GM10248 (cell line): Measurements from ENCODE around the gene CIAO3.
"Not testable (repeated sequence)": the region's sequence is repeated elsewhere in the genome, so short reads cannot be mapped to it uniquely, and the experiment has no call there.

ENCODE experiments used
- CTCF ChIA-PET: fragments of 300-600 bp; sonication (Branson Sonifier 250); formaldehyde crosslinking; extraction: SDS; loops from one replicate; lab custom pipeline; 2021; ENCODE audit warnings: antibody characterized with exemption; lab: Yijun Ruan, JAX
- POLR2A ChIA-PET: fragments of 350-650 bp; sonication (Branson Sonifier 250); formaldehyde crosslinking; extraction: SDS; loops from one replicate; lab custom pipeline; 2020; ENCODE audit warnings: antibody characterized with exemption; lab: Yijun Ruan, JAX
- DNase-seq: peaks from one replicate; pipeline ENCODE4 v3.0.0; 2012; ENCODE audit errors: extremely low spot score
- CTCF ChIP-seq: IDR thresholded peaks from 2 replicates; pipeline ENCODE4 v1.5.1; 2012; ENCODE audit warnings: mild to moderate bottlenecking, low read depth; ENCODE audit errors: extremely low read depth, missing control alignments, control extremely low read depth

The CIAO3 gene

GRCh38 chr16:693766-694165, 47.0 kb downstream of the CIAO3 start:
- no peak for TF ChIP-seq CTCF
- DNase-seq, result no peak
- CTCF ChIA-PET, result interaction anchor here (1.9 kb wide), 1 partner anchor 19 kb away, joined by 4 read pairs; no protein-coding TSS in a partner anchor
- POLR2A ChIA-PET, result no interaction called here

GRCh38 chr16:693364-693763, 47.4 kb downstream of the CIAO3 start:
- ChIA-PET POLR2A (no interaction called here), CTCF (interaction anchor here (1.9 kb wide), 1 partner anchor 19 kb away, joined by 4 read pairs; no protein-coding TSS in a partner anchor)
- no peak for DNase-seq
- no peak for TF ChIP-seq CTCF

DNA sequence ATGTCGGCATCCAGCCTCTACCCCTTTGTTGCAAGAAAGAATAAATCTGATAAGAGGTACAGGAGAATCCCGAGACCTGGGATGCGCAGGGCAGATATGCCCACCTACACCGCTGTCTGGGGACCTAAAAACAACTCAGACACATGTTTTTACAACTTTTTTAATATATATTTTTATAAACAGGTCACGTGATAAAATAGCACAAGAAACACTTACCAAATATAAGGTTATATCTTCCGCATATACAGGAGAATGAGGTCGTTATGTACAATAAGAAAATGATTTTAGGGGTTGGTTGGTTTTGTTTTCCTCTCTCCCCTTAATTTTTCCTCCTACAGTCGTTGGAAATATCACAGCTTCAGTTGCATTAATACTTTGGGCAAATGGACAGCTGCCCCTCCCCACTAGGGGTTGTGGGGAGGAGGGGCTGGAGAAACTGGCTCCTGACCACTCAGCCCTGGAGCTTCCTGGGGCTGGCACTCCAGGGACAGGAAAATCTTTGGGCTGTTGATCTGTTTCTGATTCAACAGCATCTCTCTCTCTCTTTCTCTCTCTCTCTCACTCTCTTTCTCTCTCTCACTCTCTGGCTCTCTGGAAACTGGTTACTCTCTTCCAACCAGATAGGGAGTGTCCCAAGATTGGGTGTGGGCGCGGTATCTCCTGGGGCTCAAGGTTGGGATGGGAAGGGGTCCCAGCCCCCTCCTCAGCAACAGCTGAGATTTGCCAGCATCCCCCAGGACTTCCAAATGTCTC, 48.3 kb downstream of the CIAO3 start:
- ChIA-PET POLR2A (interaction anchor here (0.7 kb wide), 1 partner anchor 437 kb away, joined by 3 read pairs; no protein-coding TSS in a partner anchor), CTCF (interaction anchor here (1.9 kb wide), 1 partner anchor 20 kb away, joined by 4 read pairs; no protein-coding TSS in a partner anchor)
- no peak for TF ChIP-seq CTCF
- no peak for DNase-seq

DNA sequence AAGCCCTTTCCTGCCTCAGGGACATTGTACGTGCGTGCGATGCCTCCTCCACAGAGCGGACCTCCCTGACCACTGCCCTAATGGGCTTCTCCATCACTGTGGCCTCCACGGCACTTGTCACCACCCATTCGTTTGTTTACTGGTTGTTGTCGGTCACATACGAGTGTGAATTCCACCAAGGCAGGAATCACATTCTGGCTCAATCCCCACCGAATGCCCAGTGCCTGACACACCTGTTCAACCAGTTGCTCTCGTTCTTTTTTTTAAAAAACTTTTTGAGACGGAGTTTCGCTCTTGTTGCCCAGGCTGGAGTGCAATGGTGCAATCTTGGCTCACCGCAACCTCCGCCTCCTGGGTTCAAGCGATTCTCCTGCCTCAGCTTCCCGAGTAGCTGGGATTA, 49.6 kb downstream of the CIAO3 start:
- CTCF ChIA-PET, DNase-seq, POLR2A ChIA-PET: not testable (repeated sequence)

GRCh38 chr16:689175-689897, 51.5 kb downstream of the CIAO3 start:
- ChIA-PET POLR2A (no interaction called here), CTCF (interaction anchor here (1.0 to 3.2 kb wide), 4 partner anchors 9 to 96 kb away, joined by 3 to 9 read pairs (median 4); partner anchors contain the start of genes METRN and STUB1)
- no peak for TF ChIP-seq CTCF
- DNase-seq, result no peak

- TF ChIP-seq CTCF, result no peak
- DNase-seq, result no peak
- POLR2A ChIA-PET, result no interaction called here
- CTCF ChIA-PET, result interaction anchor here (1.0 to 3.2 kb wide), 3 partner anchors 32 to 98 kb away, joined by 3 to 9 read pairs (median 5); no protein-coding TSS in a partner anchor
Observed at GRCh38 chr16:687499-687898, 53.3 kb downstream of the CIAO3 start.
